Epithelial cell of esophagus (primary cell): ENCODE results near the gene KCNMA1.

Experiments
- DNase-seq: peaks from one replicate; pipeline ENCODE4 v3.0.0; 2010; ENCODE audit warnings: low read depth
- H3K4me3 ChIP-seq: 2 replicates; pipeline ENCODE4 v1.5.1; 2011; ENCODE audit warnings: mild to moderate bottlenecking, low read length, control low read depth
- TF ChIP-seq, protein P1 (sequence below): IDR thresholded peaks from 2 replicates; pipeline ENCODE4 v1.5.1; 2011; ENCODE audit warnings: low read depth, mild to moderate bottlenecking, low read length, control low read depth, inconsistent platforms; ENCODE audit not compliant: insufficient read depth; ENCODE audit errors: missing control alignments

KCNMA1 gene

DNA sequence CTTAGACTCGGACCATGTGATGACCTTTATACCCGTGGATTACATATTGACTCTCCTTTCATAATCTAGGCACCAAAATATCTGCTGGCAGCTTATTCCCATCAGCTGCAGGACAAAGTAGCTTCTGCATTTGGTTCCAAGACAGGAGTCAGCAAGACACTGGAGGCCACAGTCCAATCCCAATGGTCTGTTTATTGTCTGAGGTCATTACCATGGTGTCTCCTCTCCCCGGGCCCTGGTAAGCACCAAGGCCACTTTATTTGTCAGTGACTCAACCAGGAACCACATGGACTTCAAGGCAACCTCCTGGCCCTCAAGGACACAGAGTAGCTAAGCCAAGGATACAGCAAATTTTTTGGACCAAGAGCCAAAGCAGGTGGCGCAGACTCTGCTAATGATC, 36.1 kb downstream of the KCNMA1 start:
- no peak for DNase-seq
- TF ChIP-seq, protein P1, sequence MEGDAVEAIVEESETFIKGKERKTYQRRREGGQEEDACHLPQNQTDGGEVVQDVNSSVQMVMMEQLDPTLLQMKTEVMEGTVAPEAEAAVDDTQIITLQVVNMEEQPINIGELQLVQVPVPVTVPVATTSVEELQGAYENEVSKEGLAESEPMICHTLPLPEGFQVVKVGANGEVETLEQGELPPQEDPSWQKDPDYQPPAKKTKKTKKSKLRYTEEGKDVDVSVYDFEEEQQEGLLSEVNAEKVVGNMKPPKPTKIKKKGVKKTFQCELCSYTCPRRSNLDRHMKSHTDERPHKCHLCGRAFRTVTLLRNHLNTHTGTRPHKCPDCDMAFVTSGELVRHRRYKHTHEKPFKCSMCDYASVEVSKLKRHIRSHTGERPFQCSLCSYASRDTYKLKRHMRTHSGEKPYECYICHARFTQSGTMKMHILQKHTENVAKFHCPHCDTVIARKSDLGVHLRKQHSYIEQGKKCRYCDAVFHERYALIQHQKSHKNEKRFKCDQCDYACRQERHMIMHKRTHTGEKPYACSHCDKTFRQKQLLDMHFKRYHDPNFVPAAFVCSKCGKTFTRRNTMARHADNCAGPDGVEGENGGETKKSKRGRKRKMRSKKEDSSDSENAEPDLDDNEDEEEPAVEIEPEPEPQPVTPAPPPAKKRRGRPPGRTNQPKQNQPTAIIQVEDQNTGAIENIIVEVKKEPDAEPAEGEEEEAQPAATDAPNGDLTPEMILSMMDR, result no peak
- H3K4me3 ChIP-seq, result no peak overlapping the region

- TF ChIP-seq, protein P1, result no peak
- no peak for DNase-seq
- H3K4me3 ChIP-seq, result no peak overlapping the region
These were observed 37.0 kb downstream of the KCNMA1 start for GRCh38 chr10:77600640-77601039.

DNA sequence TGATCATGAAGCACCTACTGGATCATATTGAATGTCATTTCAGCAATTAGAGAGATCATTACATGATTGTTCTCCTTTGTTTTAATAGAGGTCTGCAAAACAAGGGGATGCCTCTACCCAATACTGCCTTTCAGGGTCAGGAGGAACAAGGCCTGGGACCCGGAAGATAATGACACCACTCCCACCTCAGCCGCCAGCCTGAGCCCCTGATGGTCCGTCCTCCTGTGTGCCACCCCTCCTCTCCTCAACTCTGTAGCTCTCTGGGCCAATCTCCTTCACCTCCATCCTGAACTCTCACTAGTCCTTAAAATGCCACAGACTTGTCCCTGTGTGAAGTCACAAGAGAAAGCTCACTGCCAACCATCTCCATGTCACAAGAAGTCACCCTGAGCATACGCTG, 38.0 kb downstream of the KCNMA1 start:
- TF ChIP-seq, protein P1, result no peak
- no peak overlapping the region for H3K4me3 ChIP-seq
- DNase-seq, result no peak

DNA sequence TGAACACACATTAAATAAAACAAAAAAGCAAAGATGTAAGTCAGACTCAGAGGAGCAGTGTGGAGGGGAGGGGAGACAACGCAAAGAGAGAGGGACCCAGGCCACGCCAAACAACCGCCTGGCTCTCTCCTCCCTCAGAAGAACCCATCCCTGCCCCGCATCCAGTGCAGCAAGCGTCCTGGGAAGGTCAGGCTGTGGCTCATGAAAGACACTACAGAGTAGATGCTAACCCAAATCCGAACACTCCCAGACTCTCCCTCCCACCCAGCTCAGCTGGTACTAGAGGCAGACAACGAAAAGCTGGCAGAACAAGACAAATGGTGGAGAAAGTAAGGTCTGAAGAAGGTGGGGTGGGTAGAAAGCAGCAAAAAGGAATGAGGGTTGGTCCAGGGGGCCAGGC, 39.0 kb downstream of the KCNMA1 start:
- no peak for DNase-seq
- H3K4me3 ChIP-seq, result no peak overlapping the region
- TF ChIP-seq, protein P1, result no peak

DNA sequence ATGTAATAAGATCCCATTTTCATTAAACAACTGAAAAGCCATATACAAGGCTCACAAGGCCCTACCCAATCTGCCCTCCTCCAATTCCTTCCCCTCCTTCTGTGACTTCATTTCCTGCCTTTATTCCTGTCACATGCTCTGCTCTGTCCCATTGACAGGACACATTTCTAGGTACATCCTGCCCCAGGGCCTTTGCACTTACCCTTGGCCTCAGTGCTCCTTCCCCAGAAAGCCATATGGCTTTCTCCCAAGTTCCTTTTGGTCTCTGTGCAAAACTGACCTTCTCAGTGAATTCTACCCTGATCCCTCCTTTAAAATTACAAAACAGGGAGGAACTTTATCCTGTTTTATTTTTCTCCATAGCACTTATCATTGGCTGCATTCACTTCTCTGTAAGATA, 40.0 kb downstream of the KCNMA1 start:
- H3K4me3 ChIP-seq, result no peak overlapping the region
- TF ChIP-seq, protein P1, result no peak
- DNase-seq, result no peak

GRCh38 chr10:77594471-77594783, 43.2 kb downstream of the KCNMA1 start:
- no peak overlapping the region for H3K4me3 ChIP-seq
- DNase-seq, result no peak
- TF ChIP-seq, protein P1, result no peak

- H3K4me3 ChIP-seq, result no peak overlapping the region
- TF ChIP-seq, protein P1, result no peak
- no peak for DNase-seq
These were observed 43.7 kb downstream of the KCNMA1 start for GRCh38 chr10:77593771-77594470.
